CD4-positive, alpha-beta memory T cell (primary cell): ENCODE results near the gene VWDE. TPM values are rescaled to one million over a fixed set of nuclear protein-coding genes. Genes with fewer than 3 reads are reported as not detected.
"Not testable (repeated sequence)": the region's sequence is repeated elsewhere in the genome, so short reads cannot be mapped to it uniquely, and the experiment has no call there.

Source experiments
- CTCF ChIA-PET: fragments of 350-600 bp; sonication (Branson Sonifier 250); formaldehyde crosslinking; loops from one replicate; lab custom pipeline; 2021; ENCODE audit warnings: inconsistent platforms; ENCODE audit not compliant: partially characterized antibody; lab: Charles Lee
- POLR2A ChIA-PET: fragments of 350-600 bp; sonication (Branson Sonifier 250); formaldehyde crosslinking; loops from one replicate; lab custom pipeline; 2021; ENCODE audit not compliant: partially characterized antibody; lab: Charles Lee
- DNase-seq, 5 donors: peaks; one replicate each; pipeline versions ENCODE4 v3.0.0 to v3.0.0-alpha.2; 2020 to 2022; ENCODE audit warnings: mixed read lengths in 1 of 5
- H3K27ac ChIP-seq: one replicate; pipeline ENCODE4 v1.7.0; 2013; ENCODE audit warnings: low read depth, low read length
- H3K27me3 ChIP-seq: 2 replicates; pipeline ENCODE4 v1.7.0; 2013; ENCODE audit warnings: mild to moderate bottlenecking, low read length, moderate library complexity; ENCODE audit not compliant: insufficient read depth
- H3K36me3 ChIP-seq: 2 replicates; pipeline ENCODE4 v1.7.0; 2013; ENCODE audit warnings: mild to moderate bottlenecking, low read length, moderate library complexity; ENCODE audit not compliant: insufficient read depth
- H3K4me1 ChIP-seq: 2 replicates; pipeline ENCODE4 v1.7.0; 2013; ENCODE audit warnings: mild to moderate bottlenecking, low read length, moderate library complexity; ENCODE audit not compliant: insufficient read depth
- H3K4me3 ChIP-seq, 2 donors: one replicate each; pipeline ENCODE4 v1.7.0; 2013; ENCODE audit warnings: low read length in 2 of 2, mild to moderate bottlenecking in 1 of 2
- H3K9me3 ChIP-seq, 2 donors: one replicate each; pipeline ENCODE4 v1.7.0; 2013; ENCODE audit warnings: low read length in 2 of 2, control low read depth in 1 of 2; ENCODE audit not compliant: control insufficient read depth in 1 of 2
- H3K27ac Mint-ChIP-seq, 7 donors: one replicate each; pipeline ENCODE4 v1.8.0; 2020 to 2021; ENCODE audit warnings: mixed read lengths in 7 of 7, mild to moderate bottlenecking in 6 of 7, inconsistent platforms in 3 of 7, moderate library complexity in 3 of 7
- H3K27me3 Mint-ChIP-seq, 2 donors: one replicate each; pipeline ENCODE4 v1.8.0; 2020 to 2021; ENCODE audit warnings: mixed read lengths in 2 of 2
- H3K36me3 Mint-ChIP-seq, 2 donors: one replicate each; pipeline ENCODE4 v1.8.0; 2020 to 2021; ENCODE audit warnings: mixed read lengths in 2 of 2, inconsistent platforms in 1 of 2, mild to moderate bottlenecking in 1 of 2
- H3K4me1 Mint-ChIP-seq, 4 donors: one replicate each; pipeline ENCODE4 v1.8.0; 2020 to 2021; ENCODE audit warnings: mixed read lengths in 4 of 4, mild to moderate bottlenecking in 1 of 4
- H3K4me3 Mint-ChIP-seq, 8 donors: one replicate each; pipeline ENCODE4 v1.8.0; 2020 to 2021; ENCODE audit warnings: mixed read lengths in 8 of 8, mild to moderate bottlenecking in 7 of 8, moderate library complexity in 6 of 8, inconsistent platforms in 3 of 8
- H3K9me3 Mint-ChIP-seq, 8 donors: one replicate each; pipeline ENCODE4 v1.8.0; 2020 to 2021; ENCODE audit warnings: mixed read lengths in 8 of 8, mild to moderate bottlenecking in 5 of 8, inconsistent platforms in 3 of 8, moderate library complexity in 1 of 8
- intact Hi-C: fragments of 100-400 bp; cut with micrococcal nuclease; formaldehyde crosslinking; loops from one replicate; pipeline ENCODE4 v1.15.1; 2023
- polyA plus RNA-seq, 2 donors: library from polyadenylated mRNA; unstranded; fragments of 300-500 nt; fragmentation: Illumina TruSeq; gene quantifications; one replicate each; pipeline ENCODE4 v1.2.3, GENCODE V29; 2021
- total RNA-seq, 2 experiments: library from RNA; stranded (reverse); gene quantifications; one replicate each; pipeline ENCODE4 v1.2.3, GENCODE V29; 2021

VWDE gene
- total RNA-seq (1 to 10 TPM; 8.9 to 9.0 TPM), polyA plus RNA-seq (under 1 TPM in 1 of 2 donors, not detected in 1; 0.26 TPM)

DNA sequence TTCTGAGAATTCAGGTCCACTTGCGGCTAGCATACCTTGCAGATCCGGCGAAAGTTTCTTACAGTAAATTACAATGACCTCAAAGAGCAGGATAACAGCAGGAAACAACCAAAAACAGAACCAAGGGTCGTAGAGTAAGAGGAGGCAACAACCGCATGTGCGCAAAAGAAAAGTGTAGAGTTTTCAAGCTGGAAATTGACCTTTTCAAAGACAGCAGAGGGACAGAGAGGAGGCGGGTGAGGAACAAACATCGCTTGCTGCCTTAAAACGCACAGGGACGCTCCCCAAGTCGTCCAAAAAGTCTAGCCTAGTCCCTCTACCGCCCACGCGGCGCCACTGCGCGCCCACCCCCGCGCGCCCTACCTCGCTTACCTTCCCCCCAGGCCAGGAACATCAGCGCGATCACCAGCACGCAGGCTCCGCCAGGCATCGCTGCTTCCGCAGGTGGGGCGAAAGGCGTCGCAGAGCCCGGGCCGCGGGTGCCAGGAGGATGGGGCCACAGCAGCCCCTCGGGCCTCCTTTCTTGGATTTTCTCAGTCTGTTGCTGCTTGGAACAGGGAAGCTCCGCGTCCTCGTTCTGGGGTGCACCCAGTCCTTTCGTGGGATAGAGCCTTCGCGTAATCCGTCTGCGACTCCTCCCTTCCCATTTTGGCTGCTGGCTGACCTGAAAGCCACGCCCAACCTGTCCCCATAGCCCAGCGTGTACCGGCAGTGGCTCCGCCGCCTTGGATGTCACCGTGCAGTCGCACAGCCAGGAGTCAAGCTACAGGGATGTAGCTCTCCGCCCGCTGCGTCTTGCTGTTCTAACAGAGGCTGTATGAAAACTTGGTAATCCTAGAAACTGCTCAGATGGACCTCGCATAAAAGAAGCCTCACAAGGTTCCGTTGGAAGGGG lies at the start of gene VWDE:
Gene VWDE (minus strand): TSS at position 579 of the 895 bp plus-strand sequence. CDS start 149 bp downstream, at position 430.
- peak within 1 kb of the TSS; percentile 29 for H3K27ac ChIP-seq
- no peaks in the 10 kb centered on the region for H3K9me3 ChIP-seq
- no peaks in the 10 kb centered on the region for H3K36me3 ChIP-seq
- intact Hi-C loops = loop anchor here (1.0 to 5.0 kb wide), 4 partner anchors 14 to 284 kb away; partner anchors contain the start of genes ARL4A and TMEM106B
- Mint-ChIP-seq H3K27ac (peak within 1 kb of the TSS; percentile 30 to 92 (median 82)), H3K4me3 (peak within 1 kb of the TSS; percentile 82 to 95 (median 90)), H3K36me3 (peaks cover 0 to 4% of the 10 kb centered on the region in 2 donors), H3K9me3 (peaks cover 0 to 6% (median 2%) of the 10 kb centered on the region in 8 donors), H3K4me1 (peaks cover 12 to 29% (median 17%) of the 10 kb centered on the region in 4 donors), H3K27me3 (peaks cover 6 to 7% of the 10 kb centered on the region in 2 donors)
- peaks cover 13% of the 10 kb centered on the region for H3K4me1 ChIP-seq
- no peaks in the 10 kb centered on the region for H3K27me3 ChIP-seq
- peak; percentile 31 to 70 (median 44) for DNase-seq
- CTCF ChIA-PET = interaction anchor here (1.7 kb wide), 1 partner anchor 12 kb away, joined by 4 read pairs; no protein-coding TSS in a partner anchor
- peak within 1 kb of the TSS; percentile 38 to 54 for H3K4me3 ChIP-seq
- POLR2A ChIA-PET = no interaction called here

DNA sequence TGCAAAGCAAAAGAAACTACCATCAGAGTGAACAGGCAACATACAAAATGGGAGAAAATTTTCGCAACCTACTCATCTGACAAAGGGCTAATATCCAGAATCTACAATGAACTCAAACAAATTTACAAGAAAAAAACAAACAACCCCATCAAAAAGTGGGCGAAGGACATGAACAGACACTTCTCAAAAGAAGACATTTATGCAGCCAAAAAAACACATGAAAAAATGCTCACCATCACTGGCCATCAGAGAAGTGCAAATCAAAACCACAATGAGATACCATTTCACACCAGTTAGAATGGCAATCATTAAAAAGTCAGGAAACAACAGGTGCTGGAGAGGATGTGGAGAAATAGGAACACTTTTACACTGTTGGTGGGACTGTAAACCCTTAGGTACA lies 49.5 kb upstream of the VWDE start:
- CTCF ChIA-PET, H3K4me3 Mint-ChIP-seq, POLR2A ChIA-PET, H3K27ac Mint-ChIP-seq, H3K9me3 Mint-ChIP-seq, H3K36me3 ChIP-seq, H3K27me3 Mint-ChIP-seq, H3K36me3 Mint-ChIP-seq, intact Hi-C loops, H3K4me3 ChIP-seq, H3K27me3 ChIP-seq, H3K27ac ChIP-seq, H3K9me3 ChIP-seq, H3K4me1 Mint-ChIP-seq, H3K4me1 ChIP-seq, DNase-seq: not testable (repeated sequence)

DNA sequence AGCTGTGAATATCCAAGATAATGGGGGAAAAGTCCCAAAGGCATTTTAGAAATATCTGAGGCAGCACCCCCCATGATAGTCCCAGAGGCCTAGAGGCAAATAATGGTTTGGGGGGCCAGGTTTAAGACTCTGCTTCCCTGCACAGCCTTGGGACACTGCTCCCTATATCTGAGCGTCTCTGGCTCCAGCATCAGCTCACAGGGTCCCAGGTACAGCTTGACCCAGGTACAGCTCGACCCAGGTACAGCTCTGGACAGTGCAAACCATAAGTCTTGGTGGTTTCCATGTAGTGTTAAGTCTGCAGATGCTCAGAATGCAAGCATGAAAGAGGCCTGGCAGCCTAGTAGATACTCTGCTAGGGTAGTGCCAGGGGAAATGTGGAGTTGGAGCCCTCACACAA lies 47.0 kb upstream of the VWDE start:
- POLR2A ChIA-PET = no interaction called here
- Histone ChIP-seq H3K27me3 (no peaks in the 10 kb centered on the region), H3K4me3 (no peak overlapping the region), H3K4me1 (no peaks in the 10 kb centered on the region), H3K9me3 (no peaks in the 10 kb centered on the region), H3K27ac (no peak overlapping the region), H3K36me3 (no peaks in the 10 kb centered on the region)
- H3K27me3 Mint-ChIP-seq = peaks cover 4 to 6% of the 10 kb centered on the region in 2 donors
- no peak overlapping the region for H3K4me3 Mint-ChIP-seq
- no peaks in the 10 kb centered on the region for H3K9me3 Mint-ChIP-seq
- CTCF ChIA-PET = no interaction called here
- H3K36me3 Mint-ChIP-seq = no peaks in the 10 kb centered on the region
- intact Hi-C loops = no loop called here
- no peak overlapping the region for H3K27ac Mint-ChIP-seq
- no peaks in the 10 kb centered on the region for H3K4me1 Mint-ChIP-seq
- no peak for DNase-seq

DNA sequence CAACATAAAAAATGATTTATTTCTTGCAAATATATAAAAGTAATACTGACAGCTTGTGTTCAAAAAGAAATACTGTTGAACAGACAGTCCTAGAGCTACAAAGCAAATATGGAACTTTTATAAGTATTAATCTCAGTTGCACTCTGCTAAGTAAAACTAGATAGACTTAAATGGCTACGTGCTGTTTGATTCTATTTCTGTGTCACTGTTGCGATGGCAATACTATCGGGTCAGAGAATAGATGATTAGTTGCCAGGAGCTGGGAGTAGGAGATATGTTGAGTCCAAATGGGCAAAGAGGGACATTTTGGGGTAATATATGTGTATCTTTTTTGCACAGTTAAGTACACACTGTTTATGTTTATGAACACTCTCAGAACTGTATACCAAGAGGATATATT lies 41.1 kb upstream of the VWDE start:
- H3K4me1 ChIP-seq = no peaks in the 10 kb centered on the region
- no peak overlapping the region for H3K27ac Mint-ChIP-seq
- intact Hi-C loops = no loop called here
- no peaks in the 10 kb centered on the region for H3K36me3 ChIP-seq
- CTCF ChIA-PET = no interaction called here
- H3K36me3 Mint-ChIP-seq = no peaks in the 10 kb centered on the region
- peaks cover 14 to 16% of the 10 kb centered on the region in 2 donors for H3K27me3 Mint-ChIP-seq
- POLR2A ChIA-PET = no interaction called here
- no peak overlapping the region for H3K27ac ChIP-seq
- H3K9me3 ChIP-seq = no peaks in the 10 kb centered on the region
- no peaks in the 10 kb centered on the region for H3K9me3 Mint-ChIP-seq
- H3K27me3 ChIP-seq = no peaks in the 10 kb centered on the region
- no peaks in the 10 kb centered on the region for H3K4me1 Mint-ChIP-seq
- DNase-seq = no peak
- no peak overlapping the region for H3K4me3 ChIP-seq
- H3K4me3 Mint-ChIP-seq = no peak overlapping the region

DNA sequence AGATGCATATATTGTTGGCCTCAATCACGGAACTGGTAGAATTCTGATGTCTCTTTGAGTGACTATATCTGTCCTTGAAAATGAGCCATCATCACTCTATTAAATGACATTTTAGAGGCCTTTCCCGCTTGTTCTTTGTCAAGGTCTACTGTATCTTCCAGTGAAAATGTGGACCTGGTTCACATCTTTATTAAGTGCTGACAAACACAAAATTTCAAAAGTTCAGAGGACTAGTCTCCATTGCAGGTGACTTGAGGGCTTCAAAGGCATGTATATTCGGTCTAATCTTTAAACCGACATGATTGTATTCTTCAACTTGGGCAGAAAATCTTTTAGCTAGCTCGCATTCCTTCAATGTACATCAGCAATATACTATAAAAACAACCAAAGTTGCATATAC lies 36.6 kb upstream of the VWDE start:
- Histone ChIP-seq H3K27ac (no peak overlapping the region), H3K27me3 (no peaks in the 10 kb centered on the region), H3K4me1 (no peaks in the 10 kb centered on the region), H3K4me3 (no peak overlapping the region), H3K36me3 (no peaks in the 10 kb centered on the region), H3K9me3 (no peaks in the 10 kb centered on the region)
- intact Hi-C loops = no loop called here
- no peak overlapping the region for H3K27ac Mint-ChIP-seq
- no peak for DNase-seq
- ChIA-PET CTCF (no interaction called here), POLR2A (no interaction called here)
- H3K27me3 Mint-ChIP-seq = peaks cover 18 to 23% of the 10 kb centered on the region in 2 donors
- no peaks in the 10 kb centered on the region for H3K9me3 Mint-ChIP-seq
- no peak overlapping the region for H3K4me3 Mint-ChIP-seq
- no peaks in the 10 kb centered on the region for H3K4me1 Mint-ChIP-seq
- H3K36me3 Mint-ChIP-seq = no peaks in the 10 kb centered on the region

DNA sequence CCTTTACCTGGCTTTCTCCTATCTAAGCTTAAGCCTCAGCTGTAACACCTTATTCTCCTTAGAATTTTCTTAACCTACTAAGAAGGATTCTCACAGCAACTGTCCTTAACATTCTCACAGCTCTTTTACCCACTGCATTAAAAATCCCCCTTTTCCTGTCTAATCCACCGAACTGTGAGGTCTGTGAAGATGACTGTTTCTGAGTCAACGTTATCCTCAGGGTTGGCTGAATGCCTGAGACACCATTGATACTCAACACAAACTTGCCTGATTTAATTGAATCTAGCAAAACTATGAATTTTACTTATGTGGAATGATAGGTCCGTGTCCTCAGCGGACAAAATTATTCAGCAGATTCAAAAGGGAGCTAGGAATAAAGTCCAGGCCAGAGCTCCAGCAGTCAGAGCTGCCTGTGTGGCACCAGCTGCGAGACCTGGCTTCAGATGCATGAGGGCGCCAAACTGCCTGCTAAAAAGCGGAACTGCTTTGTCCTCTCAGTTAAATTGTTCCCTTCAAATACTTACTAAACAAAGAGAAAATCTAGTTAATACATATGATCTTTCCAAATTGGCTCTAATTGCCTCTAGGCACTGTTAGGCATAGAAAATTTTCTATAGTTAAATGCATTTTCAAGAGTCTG lies 33.4 kb upstream of the VWDE start:
- H3K4me3 ChIP-seq = no peak overlapping the region
- no peaks in the 10 kb centered on the region for H3K36me3 ChIP-seq
- no peak for DNase-seq
- no peaks in the 10 kb centered on the region for H3K27me3 ChIP-seq
- H3K9me3 ChIP-seq = no peaks in the 10 kb centered on the region
- Mint-ChIP-seq H3K4me3 (no peak overlapping the region), H3K36me3 (no peaks in the 10 kb centered on the region), H3K27ac (no peak overlapping the region), H3K4me1 (no peaks in the 10 kb centered on the region), H3K27me3 (peaks cover 15 to 16% of the 10 kb centered on the region in 2 donors), H3K9me3 (peaks cover 0 to 2% (median 0%) of the 10 kb centered on the region in 8 donors)
- CTCF ChIA-PET = no interaction called here
- no peaks in the 10 kb centered on the region for H3K4me1 ChIP-seq
- intact Hi-C loops = no loop called here
- POLR2A ChIA-PET = no interaction called here
- H3K27ac ChIP-seq = no peak overlapping the region

DNA sequence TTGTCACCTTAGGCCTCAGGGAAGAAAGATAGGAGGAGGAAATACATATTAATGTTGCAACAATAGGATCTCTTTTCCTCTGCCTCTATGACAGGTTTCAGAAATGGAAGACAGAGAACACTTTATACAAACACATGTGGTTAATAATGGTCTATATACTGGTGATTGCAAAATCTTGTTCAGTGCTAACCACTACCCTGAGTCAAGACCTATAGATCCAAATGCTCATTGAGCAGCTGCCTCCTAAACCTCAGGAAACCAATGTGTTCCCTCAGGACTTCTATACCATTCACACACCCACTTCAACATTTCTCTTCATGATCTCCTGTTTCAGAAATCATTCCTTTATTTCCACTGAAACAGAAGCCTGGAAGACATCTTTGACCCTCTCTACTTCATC lies 32.5 kb upstream of the VWDE start:
- intact Hi-C loops = no loop called here
- no peak overlapping the region for H3K27ac Mint-ChIP-seq
- no peak for DNase-seq
- POLR2A ChIA-PET = no interaction called here
- Histone ChIP-seq H3K4me1 (no peaks in the 10 kb centered on the region), H3K9me3 (no peaks in the 10 kb centered on the region), H3K36me3 (no peaks in the 10 kb centered on the region), H3K27ac (no peak overlapping the region), H3K27me3 (no peaks in the 10 kb centered on the region), H3K4me3 (no peak overlapping the region)
- H3K4me1 Mint-ChIP-seq = no peaks in the 10 kb centered on the region
- no peaks in the 10 kb centered on the region for H3K36me3 Mint-ChIP-seq
- H3K27me3 Mint-ChIP-seq = peaks cover 14 to 15% of the 10 kb centered on the region in 2 donors
- H3K4me3 Mint-ChIP-seq = no peak overlapping the region
- H3K9me3 Mint-ChIP-seq = peaks cover 0 to 2% (median 0%) of the 10 kb centered on the region in 8 donors
- CTCF ChIA-PET = no interaction called here
